Measurements from ENCODE around the gene FAM20B.

GRCh38 chr1:178999061-178999460, 26.6 kb upstream of the FAM20B start:
- TF ChIP-seq CTCF (IDR thresholded peaks at IDR 0.05 in 8 of 11, conservative IDR thresholded peaks at IDR 0.05 in 3 of 11) (no peak), POLR2A (IDR thresholded peaks at IDR 0.05) (no peak)

All from spleen (tissue), 7 donors.